ENCODE results near the gene SERPINB12. TPM values are rescaled to one million over a fixed set of nuclear protein-coding genes. Genes with fewer than 3 reads are reported as not detected.

SERPINB12 gene
- total and polyA plus RNA-seq, 2 donors (not counting 3 experiments of a cell fraction or from before 2014, with no cell fraction given), result not detected

- Histone ChIP-seq H3K9me3 (replicated peaks; ENCODE audit: control insufficient read depth, insufficient read depth, low read length) (no peaks in the 10 kb centered on the region), H2AFZ (ENCODE audit: low read depth, low read length) (no peak overlapping the region), H4K20me1 (replicated peaks; ENCODE audit: control insufficient read depth, extremely low read depth, insufficient read depth, low read length) (no peaks in the 10 kb centered on the region), H3K27me3 (ENCODE audit: control insufficient read depth in 2 of 2, insufficient read depth in 2 of 2, low read length in 2 of 2) (no peaks in the 10 kb centered on the region), H3K27ac (ENCODE audit: insufficient read depth, low read depth, low read length) (no peak overlapping the region), H3K4me2 (ENCODE audit: insufficient read depth, low read length) (no peak overlapping the region), H3K36me3 (ENCODE audit: control insufficient read depth in 2 of 2, extremely low read depth in 1 of 2, insufficient read depth in 2 of 2, low read length in 2 of 2) (no peaks in the 10 kb centered on the region), H3K4me1 (ENCODE audit: control insufficient read depth, extremely low read depth, insufficient read depth, low read length) (no peaks in the 10 kb centered on the region), H3K4me3 (replicated peaks in 1 of 3; ENCODE audit: insufficient read depth in 1 of 3, low read depth in 1 of 3, low read length in 3 of 3) (no peak overlapping the region), H3K9me1 (replicated peaks; ENCODE audit: control insufficient read depth, extremely low read depth, insufficient read depth, low read length) (no peaks in the 10 kb centered on the region), H3K79me2 (ENCODE audit: control insufficient read depth, insufficient read depth, low read length) (no peaks in the 10 kb centered on the region), H3K9ac (replicated peaks; ENCODE audit: extremely low read depth, insufficient read depth, low read length) (no peak overlapping the region)
- DNase-seq (ENCODE audit: low read depth, low spot score) (no peak), FAIRE-seq (no peak)
- TF ChIP-seq JUN (IDR thresholded peaks at IDR 0.05; ENCODE audit: borderline replicate concordance, insufficient read depth, insufficient read length, low read depth) (no peak), MAX (IDR thresholded peaks at IDR 0.05; ENCODE audit: insufficient read depth, insufficient read length) (no peak), POLR2A (IDR thresholded peaks at IDR 0.05; ENCODE audit: low read depth, low read length) (no peak), POLR2AphosphoS5 (IDR thresholded peaks at IDR 0.05; ENCODE audit: insufficient read depth, low read depth, low read length) (no peak), MYC (IDR thresholded peaks at IDR 0.05; ENCODE audit: low read depth, low read length) (no peak), FOS (IDR thresholded peaks at IDR 0.05; ENCODE audit: borderline replicate concordance, insufficient read depth, low read length) (no peak), EZH2 (IDR thresholded peaks at IDR 0.05; ENCODE audit: borderline replicate concordance, low read depth, low read length, severe bottlenecking) (no peak), GATA2 (IDR thresholded peaks at IDR 0.05; ENCODE audit: insufficient read depth, insufficient read length, low read depth, low read length) (no peak), CTCF (IDR thresholded peaks at IDR 0.05; ENCODE audit: extremely low read depth in 1 of 2, insufficient read depth in 1 of 2, low read depth in 1 of 2, low read length in 2 of 2) (no peak)
- intact Hi-C loops (cut with micrococcal nuclease), result no loop called here
- CTCF ChIA-PET, result interaction anchor here (1.0 kb wide), 1 partner anchor 29 kb away, joined by 3 read pairs; no protein-coding TSS in a partner anchor
- BruUV-seq (replicated peaks), result no TSS peak
- POLR2A ChIA-PET, result no interaction called here
- dilution Hi-C loops (cut with MboI; ENCODE audit: extremely low pct_ligation_motif_present, low sequenced_read_pairs), result no loop called here
These were observed 64.4 kb downstream of the SERPINB12 start for GRCh38 chr18:63606526-63606925.

Data from endothelial cell of umbilical vein (primary cell).